ENCODE results near the gene LRRC42.

The LRRC42 gene, protein sequence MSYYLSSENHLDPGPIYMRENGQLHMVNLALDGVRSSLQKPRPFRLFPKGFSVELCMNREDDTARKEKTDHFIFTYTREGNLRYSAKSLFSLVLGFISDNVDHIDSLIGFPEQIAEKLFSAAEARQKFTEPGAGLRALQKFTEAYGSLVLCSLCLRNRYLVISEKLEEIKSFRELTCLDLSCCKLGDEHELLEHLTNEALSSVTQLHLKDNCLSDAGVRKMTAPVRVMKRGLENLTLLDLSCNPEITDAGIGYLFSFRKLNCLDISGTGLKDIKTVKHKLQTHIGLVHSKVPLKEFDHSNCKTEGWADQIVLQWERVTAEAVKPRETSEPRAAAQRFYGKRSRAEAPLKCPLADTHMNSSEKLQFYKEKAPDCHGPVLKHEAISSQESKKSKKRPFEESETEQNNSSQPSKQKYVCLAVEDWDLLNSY

DNA sequence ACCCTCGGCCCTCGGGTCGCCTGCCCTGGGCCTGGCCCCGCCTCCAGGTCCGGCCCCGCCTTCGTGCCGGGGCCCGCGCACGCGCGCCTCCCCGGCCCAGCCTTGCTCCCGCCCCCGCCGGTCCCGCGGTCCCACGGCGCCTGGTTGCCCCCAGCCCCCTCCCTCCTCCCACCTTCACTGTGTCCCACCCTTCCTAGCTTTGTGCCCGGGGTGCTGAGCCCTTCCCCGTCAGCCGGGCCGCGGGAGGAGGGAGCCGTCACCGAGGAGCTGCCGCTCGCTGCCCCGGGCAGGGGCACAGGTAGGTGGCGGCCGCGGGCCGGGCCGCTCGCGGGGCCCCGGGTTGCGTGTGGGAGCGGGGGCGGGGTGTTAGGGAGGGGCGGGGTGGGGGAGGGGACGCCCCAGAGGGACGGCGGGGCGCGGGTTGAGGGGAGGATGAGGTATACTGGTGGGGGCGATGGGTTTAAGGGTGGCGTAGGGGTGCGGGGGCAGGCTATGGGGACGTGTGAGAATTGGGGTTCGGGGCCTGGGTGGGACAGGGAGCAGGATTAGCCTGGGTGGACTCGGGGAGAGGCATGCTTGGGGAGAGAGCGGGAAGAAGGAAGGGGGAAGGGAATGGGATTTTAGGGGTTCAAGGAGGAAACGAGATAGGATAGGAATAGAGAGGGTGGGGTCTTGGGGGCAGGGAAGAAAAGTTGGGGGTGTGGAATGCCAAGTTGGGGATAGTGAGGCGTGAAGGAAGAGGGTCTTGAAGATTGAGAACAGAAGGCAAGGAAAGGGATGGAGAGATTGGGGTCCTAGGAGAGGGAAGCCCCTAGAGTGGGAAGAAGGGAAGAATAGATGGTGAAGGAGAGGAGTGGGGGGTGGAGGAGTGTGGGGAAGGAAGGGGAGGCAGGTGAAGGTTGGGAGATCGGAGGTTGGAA, at the start of gene LRRC42:
LRRC42 (plus strand) TSS at position 99 of the 920 bp plus-strand sequence. CDS start 5,650 bp downstream, outside the sequence.
- no peak for DNase-seq

DNA sequence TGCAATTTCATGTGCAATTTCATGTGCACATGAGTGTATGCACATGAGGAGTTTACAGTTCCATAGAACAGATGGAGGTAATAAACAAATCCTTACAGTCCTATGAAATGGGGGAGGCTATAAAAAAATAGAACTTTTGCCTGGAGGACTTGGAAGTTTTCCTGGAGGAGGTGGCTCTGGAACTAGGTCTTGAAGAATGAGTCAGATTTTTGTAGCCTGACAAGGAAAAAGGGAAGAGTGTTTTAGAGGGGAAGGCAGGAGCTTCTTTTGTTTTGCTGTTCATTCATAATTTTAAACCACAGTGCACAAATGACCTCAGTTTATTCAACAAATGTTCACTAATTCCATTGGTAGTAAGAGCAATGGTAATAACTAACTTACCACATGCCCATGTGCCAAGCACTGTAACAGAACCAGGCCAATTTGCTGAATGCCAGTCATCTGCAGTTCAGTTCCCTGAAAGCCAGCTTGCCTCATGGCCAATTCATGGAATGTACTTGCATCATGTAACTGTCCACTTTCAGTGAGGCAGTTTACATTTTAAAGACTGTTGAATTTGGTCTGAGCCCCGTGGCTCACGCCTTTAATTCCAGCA, 49.4 kb upstream of the LRRC42 start:
- no peak for DNase-seq

DNA sequence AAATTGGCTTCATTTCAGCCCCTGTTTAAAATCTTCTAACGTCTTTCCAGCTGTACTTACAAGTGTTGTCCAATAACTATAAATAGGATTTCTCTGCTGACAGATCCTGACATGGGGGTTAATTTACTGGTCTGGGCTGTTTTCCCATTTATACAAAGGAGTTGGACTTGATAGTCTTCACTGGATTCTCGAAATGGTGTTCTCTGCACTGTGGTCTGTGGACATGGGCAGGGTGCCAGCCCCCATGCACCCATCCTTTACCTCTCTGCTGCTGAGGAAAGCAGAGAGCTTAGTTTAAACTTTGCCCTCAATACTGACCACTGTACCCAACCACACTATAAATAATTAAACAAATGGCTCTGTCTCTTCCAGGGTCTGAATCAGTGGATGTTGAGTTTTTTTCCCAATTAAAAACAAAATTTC, 46.9 kb upstream of the LRRC42 start:
- DNase-seq, result no peak

DNA sequence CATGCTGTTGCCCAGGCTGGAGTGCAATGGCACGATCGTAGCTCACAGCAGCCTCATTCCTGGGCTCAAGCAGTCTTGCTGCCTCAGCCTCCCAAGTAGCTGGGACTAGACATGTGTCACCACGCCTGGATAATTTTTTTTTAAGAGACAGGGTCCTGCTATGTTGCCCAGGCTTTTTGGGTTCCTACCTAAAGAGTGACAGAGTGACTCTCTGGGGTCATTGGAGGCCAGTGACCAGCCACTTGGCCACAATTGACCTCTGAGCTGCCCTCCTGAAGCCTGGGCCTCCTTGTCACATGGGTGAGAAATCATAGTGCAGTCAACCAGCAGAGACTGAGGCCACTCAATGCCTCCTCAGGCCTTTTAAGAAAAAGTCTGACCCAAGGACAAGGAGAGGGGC, 46.4 kb upstream of the LRRC42 start:
- no peak for DNase-seq

DNA sequence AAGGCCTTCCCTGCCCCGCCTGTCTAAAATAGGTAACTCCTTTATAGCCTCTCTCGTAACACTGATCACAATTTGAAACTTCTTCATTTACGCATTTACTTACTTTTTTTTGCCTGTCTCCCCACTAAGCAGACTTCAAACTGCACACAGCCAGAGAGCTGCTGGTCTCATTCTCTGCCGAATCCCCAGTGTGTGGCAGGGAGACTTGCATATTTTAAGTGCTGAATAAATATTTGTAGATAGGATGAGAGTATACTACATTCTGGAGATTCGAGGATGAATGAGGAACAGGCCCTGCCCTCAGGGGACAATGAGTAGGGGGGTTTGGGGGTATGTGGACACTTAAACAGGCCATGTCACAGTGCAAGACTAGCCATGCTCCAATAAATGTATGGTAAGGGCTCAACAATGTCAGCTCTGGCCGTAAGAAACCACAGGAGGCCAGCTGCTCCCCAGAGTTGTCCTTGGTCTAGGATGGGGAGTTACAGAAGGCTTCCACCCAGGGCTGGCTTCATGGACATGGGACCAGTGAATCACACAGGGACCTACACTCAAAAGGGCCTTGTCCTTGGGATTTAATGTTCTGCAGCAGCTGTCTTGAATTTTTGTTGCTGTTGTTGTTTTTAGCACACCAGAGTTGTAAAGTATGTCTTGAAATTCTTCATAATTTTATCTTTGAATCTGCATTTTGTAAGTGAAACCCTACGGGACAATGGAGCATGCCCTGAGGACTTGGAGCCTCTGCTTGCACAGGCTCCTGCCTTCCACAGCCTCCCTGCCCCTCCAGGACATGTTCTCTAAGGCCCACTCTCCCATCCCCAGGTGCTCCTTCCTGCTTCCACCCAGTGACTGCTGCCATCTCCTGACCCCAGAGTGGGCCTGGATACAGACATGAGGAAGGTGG, 43.7 kb upstream of the LRRC42 start:
- no peak for DNase-seq

DNA sequence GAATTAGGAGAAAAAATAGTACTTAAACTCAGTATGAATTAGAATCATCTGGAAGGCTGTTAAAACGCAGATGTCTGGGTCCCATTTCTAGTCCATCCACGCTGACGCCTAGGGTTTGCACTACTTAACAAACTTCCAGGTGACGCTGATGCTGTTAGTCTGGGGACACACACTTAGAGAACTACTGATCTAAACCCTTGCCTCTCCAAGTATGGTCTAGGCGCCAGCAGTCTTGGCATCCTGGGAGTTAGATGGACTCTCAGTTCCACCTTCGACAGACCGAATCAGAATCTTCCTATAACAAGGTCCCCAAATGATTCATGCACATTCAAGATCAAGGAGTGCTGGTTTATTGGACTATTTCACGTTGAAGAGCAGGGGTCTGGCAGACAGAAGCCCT, 40.6 kb upstream of the LRRC42 start:
- DNase-seq, result no peak

DNA sequence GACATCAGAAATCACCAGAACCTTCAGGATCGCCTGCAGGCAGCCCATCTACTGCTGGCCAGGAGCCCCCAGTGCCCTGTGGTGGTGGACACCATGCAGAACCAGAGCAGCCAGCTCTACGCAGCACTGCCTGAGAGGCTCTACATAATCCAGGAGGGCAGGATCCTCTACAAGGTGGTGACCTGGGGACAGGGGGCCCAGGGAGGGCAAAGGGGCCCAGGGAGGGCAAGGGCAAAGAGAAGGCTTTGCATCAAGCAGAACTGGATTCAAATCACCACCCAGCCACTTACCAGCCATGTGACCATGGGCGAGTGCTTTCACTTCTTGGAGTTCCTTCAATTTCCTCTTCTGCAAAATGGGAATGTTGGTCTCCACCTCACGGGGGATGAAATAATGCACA, 40.0 kb upstream of the LRRC42 start:
- DNase-seq, result no peak

DNA sequence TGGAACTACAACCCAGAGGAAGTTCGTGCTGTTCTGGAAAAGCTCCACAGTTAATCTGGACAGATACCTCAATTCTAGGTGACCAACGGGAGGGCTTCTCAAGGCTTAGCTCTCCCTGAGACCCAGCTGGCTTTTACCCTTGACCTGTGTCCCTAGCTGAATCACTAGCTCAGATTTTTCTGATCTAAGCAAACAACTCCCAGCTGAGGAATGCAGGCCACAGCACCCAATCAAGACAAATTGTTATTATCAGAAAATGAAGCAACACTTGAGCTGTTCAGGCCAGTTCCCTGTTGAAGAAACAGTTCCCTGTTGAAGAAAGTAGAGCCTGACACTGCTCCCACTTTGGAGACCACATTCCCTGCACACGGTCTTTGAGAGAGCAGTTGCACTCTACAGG, 36.2 kb upstream of the LRRC42 start:
- no peak for DNase-seq

DNA sequence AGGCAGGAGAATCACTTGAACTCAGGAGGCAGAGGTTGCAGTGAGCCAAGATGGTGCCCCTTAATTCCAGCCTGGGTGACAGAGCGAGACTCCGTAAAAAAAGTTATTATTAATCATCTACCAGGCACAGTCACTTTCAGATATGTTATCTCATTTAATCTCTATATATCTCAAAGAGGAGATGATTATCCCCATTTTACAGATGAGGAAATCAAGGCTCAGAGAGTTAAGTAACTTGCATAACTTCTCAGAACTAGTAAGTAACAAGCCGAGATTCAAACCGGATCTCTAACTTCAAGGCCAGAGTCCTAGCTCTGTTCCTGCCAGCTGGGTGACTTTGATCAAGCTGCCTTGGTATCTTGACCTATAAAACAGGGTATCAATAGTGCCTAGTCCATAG, 34.7 kb upstream of the LRRC42 start:
- no peak for DNase-seq

DNA sequence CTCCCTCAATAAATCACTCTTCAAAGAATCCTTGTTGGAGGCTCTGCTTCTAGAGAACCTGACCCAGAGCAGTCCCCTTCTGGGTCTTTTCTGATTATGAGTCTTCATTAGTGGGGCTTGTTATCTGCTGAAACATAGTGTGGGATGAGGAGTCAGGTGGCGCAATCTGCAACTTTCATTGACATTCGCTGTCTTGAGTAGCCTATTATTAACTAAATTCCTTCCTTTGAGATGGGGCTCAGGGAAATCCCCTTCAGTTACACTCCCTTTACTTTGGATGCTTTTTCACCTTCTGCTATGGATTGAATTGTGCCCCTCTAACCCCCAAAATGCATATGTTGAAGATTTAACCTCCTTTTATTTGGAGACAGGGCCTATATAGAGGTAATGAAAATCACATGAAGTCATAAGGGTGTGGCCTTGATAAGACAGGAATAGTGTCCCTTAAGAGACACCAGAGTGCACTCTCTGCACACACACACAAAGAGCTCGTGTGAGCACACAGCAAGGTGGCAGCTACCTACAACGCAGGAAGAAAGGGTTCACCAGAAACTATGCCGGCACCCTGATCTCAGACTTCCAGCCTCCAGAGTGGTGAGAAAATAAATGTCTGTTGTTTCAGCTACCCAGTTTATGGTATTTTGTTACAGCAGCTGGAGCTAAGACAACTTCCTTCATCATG, 32.7 kb upstream of the LRRC42 start:
- no peak for DNase-seq

DNA sequence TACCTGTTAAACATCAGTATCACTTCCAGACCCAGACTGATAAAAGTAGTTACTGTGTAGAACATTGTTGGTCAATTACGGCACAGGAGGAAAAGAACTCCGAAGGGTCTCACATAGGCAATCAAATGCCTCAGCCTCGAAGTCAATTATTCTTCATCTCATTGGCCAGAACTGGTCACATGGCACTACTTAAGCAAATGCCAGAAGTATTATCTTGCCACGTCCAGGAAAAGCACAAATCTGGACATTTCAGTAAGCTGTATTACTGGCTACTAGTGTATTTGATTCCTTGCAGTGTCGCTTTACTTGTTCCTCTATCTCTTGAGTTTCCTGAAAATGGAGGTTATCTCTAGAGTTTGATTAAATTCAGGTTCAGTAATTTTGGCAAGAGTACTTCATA, 27.8 kb upstream of the LRRC42 start:
- no peak for DNase-seq

DNA sequence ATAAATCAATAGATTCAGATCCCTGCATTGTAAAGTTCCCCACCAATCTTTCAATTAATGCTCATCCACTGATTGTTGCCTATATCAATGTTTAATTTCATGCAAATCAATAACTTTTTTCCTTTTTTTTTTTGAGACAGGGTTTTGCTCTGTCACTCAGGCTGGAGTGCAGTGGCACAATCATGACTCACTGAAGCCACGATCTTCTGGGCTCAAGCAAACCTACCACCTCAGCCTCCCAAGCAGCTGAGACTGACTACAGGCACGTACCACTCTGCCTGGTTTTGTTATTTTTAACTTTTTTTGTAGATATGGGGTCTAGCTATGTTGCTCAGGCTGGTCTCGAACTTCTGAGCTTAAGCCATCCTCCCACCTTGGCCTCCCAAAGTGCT, 26.5 kb upstream of the LRRC42 start:
- no peak for DNase-seq

DNA sequence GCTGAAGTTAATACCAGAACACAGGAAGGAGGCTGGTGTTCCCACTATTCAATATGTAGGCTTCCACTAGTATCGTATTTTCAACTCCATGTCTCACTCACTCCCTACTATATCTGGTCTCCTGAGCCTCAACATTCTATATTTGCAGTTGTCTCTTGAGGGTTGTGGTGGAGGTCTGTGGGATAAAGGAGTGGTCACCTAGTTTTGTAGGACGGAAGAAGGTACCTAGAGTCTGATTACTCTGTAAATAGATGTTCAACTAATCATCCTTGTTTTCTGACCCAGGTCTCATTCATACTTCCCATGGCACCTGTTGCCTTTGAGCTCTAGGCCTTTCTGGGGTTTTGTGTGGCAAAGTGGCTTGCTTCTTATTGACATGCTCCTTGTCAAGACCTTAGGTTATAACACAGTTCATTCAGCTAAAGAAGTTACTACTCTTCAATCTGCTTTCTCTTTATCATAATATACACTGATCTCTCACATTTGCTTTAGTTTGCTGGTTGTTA, 18.7 kb upstream of the LRRC42 start:
- DNase-seq, result no peak

DNA sequence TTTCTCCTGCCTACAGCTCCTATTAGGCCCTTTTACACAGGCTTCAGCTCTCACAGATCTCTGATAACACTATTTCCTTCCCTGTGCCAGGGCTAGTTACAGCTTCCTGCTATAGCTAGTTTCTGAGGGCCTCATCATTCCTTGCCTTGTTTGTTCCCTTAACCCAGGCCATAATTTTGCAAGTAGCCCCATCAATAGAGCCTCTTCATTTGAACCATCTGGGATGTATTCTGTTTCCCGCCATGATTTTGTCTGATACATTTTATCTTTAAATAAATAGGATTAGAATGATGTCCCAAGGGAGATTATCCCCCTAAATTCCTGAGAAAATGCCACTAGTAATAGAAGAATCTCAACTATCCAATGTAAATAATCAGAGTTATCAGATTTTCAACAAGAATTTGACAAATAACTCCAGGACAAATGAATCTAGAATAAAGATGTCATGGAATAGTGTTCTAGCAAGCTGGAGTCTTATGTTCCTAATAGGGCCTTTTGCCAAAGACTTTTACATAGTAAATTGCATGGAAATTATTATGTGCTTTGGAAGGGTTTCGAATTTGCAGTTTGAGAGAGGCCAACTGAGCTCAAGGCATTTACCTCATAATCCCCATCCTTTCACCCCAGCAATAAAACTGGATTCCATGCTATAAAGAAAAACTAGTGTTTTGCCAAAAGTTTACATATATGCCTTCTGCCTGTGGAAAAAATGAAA, 16.7 kb upstream of the LRRC42 start:
- DNase-seq, result no peak

DNA sequence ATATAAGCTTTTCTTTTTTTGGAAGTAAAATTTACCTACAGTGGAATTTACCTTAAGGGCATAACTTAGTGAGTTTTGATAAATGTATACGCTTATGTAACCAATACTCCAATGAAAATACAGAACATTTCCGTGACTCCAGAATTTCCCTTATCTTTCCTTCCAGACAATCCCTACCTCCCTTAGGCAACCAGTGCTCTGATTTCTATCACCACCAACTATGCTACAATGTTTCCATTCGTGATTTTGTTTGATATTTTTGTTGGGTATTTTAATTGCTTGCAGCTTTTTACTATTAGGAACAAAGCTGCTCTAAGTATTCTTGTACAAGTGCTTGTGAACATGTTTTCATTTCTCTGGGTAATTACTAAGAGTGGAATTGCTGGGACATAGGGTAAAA, 15.2 kb upstream of the LRRC42 start:
- DNase-seq, result no peak

DNA sequence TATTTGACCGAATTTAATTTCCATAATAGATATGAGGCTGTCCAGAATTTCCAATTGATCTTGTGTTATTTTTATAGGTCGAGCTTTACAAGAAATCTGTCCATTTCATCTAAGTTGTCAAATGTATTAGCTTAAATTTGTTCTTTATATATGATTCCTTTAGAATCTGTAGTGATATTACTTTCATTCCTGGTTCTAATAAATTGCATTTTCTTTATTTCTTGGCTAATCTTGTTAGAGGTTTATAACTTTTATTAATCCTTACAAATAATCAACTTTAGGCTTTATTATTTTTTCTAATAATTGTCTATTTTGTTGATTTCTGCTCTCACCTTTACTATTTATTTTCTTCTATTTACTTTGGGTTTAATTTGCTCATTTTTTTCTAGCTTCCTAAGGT, 14.6 kb upstream of the LRRC42 start:
- no peak for DNase-seq

DNA sequence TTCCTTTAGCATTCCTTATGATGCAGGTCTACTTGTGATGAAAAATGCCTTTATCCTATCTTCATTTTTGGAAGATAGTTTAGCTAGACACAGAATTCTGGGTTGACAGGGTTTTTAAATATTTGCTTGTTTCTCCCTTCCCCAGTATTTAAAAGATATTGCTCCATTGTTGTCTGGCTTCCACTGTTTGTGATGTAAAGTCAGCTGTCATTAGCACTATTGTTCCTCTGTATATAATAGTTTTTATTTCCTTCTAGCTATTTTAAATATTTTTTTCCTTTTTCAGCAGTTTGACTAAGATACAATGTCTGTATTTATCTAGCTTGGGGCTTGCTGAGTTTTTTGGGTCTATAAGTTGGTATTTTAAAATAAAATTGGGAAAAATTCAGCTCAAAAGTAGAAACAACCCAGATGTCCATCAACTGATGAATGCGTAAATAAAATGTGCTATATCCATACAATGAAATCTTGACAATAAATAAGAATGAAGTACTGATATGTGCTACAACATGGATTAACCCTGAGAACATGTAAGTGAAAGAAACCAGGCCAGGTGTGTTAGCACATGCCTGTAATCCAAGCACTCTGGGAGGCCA, 11.9 kb upstream of the LRRC42 start:
- no peak for DNase-seq

DNA sequence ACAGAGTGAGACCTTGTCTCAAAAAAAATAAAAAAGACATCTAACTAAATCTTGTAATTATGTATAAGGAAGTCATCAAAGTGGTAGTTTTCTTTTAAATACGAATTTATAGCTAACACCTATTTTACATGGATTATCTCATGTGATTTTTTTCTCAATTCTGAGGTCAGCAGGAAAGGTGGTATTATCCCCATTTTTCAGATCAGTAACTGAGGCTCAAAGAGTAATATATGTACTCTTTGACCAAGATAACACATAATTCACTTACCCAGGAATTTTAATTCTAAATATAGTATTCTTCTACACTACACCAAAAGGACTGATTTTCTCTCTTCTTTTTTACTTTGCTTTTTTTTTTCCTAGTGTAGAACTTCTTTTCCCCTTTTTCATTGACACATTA, 9.7 kb upstream of the LRRC42 start:
- no peak for DNase-seq

DNA sequence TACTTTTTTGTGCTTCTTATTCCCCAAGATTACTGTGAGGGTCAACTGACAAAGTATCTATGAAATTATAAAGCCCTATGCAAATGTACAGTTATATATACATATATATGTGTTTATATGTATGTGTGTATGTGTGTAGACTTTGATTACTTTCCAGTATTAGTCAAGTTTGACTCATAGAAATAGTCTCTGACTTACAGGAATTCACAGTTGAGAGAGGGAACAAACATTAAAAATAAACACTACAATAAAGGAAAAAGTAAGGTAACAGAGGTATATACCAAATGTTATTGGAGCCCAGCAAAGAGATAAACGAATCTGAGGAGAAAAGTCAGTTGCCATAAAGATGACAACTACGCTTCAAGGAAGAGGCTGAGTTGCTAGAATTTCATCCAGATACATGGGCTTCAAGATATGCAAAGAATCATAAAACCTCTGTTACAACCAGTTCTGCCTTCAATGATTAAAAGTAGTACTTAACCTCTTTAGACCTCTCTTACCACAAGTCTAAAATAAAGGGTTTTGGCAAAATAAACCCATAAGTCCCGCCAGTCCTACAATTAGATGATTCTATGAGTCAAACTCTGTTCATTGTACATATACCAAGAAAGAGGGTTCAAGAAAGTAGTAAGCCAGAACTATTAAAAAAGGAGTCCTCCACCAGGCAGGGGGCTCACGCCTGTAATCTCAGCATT, 7.9 kb upstream of the LRRC42 start:
- no peak for DNase-seq
